WTC11 (cell line): Measurements from ENCODE around the gene C11orf97. TPM values are rescaled to one million over a fixed set of nuclear protein-coding genes. Genes with fewer than 3 reads are reported as not detected.

Experiments
- ATAC-seq: fragments of 200-7000 bp; cut with Tn5 transposase; 2 replicates; pipeline ENCODE4 v1.10.0; 2021; ENCODE audit warnings: mild to moderate bottlenecking, moderate library complexity
- CTCF ChIA-PET: fragments of 300-600 bp; sonication (Branson Sonifier 250); formaldehyde crosslinking; loops from one replicate; lab custom pipeline; 2021; ENCODE audit warnings: antibody characterized with exemption; lab: Charles Lee
- POLR2A ChIA-PET: fragments of 350-600 bp; sonication (Branson Sonifier 250); formaldehyde crosslinking; loops from one replicate; lab custom pipeline; 2021; ENCODE audit warnings: antibody characterized with exemption; lab: Charles Lee
- DNase-seq: peaks from one replicate; pipeline ENCODE4 v3.0.0; 2021; ENCODE audit warnings: low spot score
- H3K27ac Mint-ChIP-seq: 2 replicates; pipeline ENCODE4 v1.8.0; 2021; ENCODE audit warnings: mixed read lengths
- H3K27me3 Mint-ChIP-seq: 2 replicates; pipeline ENCODE4 v1.8.0; 2021; ENCODE audit warnings: low read depth, mild to moderate bottlenecking, moderate library complexity, mixed read lengths
- H3K36me3 Mint-ChIP-seq: 2 replicates; pipeline ENCODE4 v1.8.0; 2021; ENCODE audit warnings: mixed read lengths
- H3K4me1 Mint-ChIP-seq: 2 replicates; pipeline ENCODE4 v1.8.0; 2022; ENCODE audit warnings: mixed read lengths
- H3K4me3 Mint-ChIP-seq: 2 replicates; pipeline ENCODE4 v1.8.0; 2021; ENCODE audit warnings: mild to moderate bottlenecking, moderate library complexity, mixed read lengths
- H3K9me3 Mint-ChIP-seq: 2 replicates; pipeline ENCODE4 v1.8.0; 2021; ENCODE audit warnings: mixed read lengths
- E2F5 ChIP-seq: sonication (generic); formaldehyde crosslinking; IDR thresholded peaks from 2 replicates; pipeline ENCODE4 v1.8.1; 2022; ENCODE audit warnings: mild to moderate bottlenecking, moderate library complexity, missing genetic modification reagents
- ELF4 ChIP-seq: sonication (generic); formaldehyde crosslinking; IDR thresholded peaks from 2 replicates; pipeline ENCODE4 v1.8.1; 2022; ENCODE audit warnings: low read depth, mild to moderate bottlenecking, moderate library complexity, missing genetic modification reagents
- FOXP1 ChIP-seq: sonication (generic); formaldehyde crosslinking; IDR thresholded peaks from 2 replicates; pipeline ENCODE4 v1.8.0; 2022; ENCODE audit warnings: missing genetic modification reagents, mild to moderate bottlenecking, moderate library complexity, borderline replicate concordance
- GABPB1 ChIP-seq: sonication (generic); formaldehyde crosslinking; IDR thresholded peaks from 2 replicates; pipeline ENCODE4 v1.8.1; 2023; ENCODE audit warnings: mild to moderate bottlenecking, missing genetic modification reagents
- GRHL2 ChIP-seq: fragments of 250-450 bp; sonication (Bioruptor Pico); IDR thresholded peaks from 2 replicates; pipeline ENCODE4 v1.8.0; 2022; ENCODE audit warnings: mild to moderate bottlenecking, moderate library complexity; ENCODE audit not compliant: insufficient replicate concordance, severe bottlenecking
- MAX ChIP-seq: sonication (generic); formaldehyde crosslinking; IDR thresholded peaks from 2 replicates; pipeline ENCODE4 v1.8.0; 2022; ENCODE audit warnings: mild to moderate bottlenecking, missing genetic modification reagents
- MXD4 ChIP-seq: fragments of 250-450 bp; sonication (Bioruptor Pico); IDR thresholded peaks from 2 replicates; pipeline ENCODE4 v1.8.0; 2021; ENCODE audit warnings: mild to moderate bottlenecking, moderate library complexity, borderline replicate concordance
- NR1H2 ChIP-seq: sonication (generic); formaldehyde crosslinking; IDR thresholded peaks from 2 replicates; pipeline ENCODE4 v1.9.0; 2021; ENCODE audit warnings: mild to moderate bottlenecking, moderate library complexity, missing genetic modification reagents
- OVOL2 ChIP-seq: fragments of 250-450 bp; sonication (Bioruptor Pico); IDR thresholded peaks from 2 replicates; pipeline ENCODE4 v1.9.0; 2021; ENCODE audit warnings: mild to moderate bottlenecking, borderline replicate concordance
- RORB ChIP-seq: fragments of 250-450 bp; sonication (Bioruptor Pico); IDR thresholded peaks from 2 replicates; pipeline ENCODE4 v1.9.0; 2021; ENCODE audit warnings: mild to moderate bottlenecking
- SMAD3 ChIP-seq: sonication (generic); formaldehyde crosslinking; IDR thresholded peaks from 2 replicates; pipeline ENCODE4 v1.8.0; 2022; ENCODE audit warnings: missing genetic modification reagents, mild to moderate bottlenecking, borderline replicate concordance
- SP1 ChIP-seq: sonication (generic); formaldehyde crosslinking; conservative IDR thresholded peaks from 2 replicates; pipeline ENCODE4 v1.8.1; 2022; ENCODE audit warnings: missing genetic modification reagents
- STAT6 ChIP-seq: sonication (generic); formaldehyde crosslinking; conservative IDR thresholded peaks from 2 replicates; pipeline ENCODE4 v1.8.1; 2023; ENCODE audit warnings: mild to moderate bottlenecking, low read depth, missing genetic modification reagents, moderate library complexity
- ZBTB21 ChIP-seq: sonication (generic); formaldehyde crosslinking; IDR thresholded peaks from 2 replicates; pipeline ENCODE4 v1.8.1; 2023; ENCODE audit warnings: mild to moderate bottlenecking, missing genetic modification reagents, borderline replicate concordance
- ZNF416 ChIP-seq: fragments of 250-450 bp; sonication (Bioruptor Pico); IDR thresholded peaks from 2 replicates; pipeline ENCODE4 v1.9.0; 2021; ENCODE audit warnings: mild to moderate bottlenecking, inconsistent platforms
- total RNA-seq: library from RNA; stranded (reverse); gene quantifications from 3 replicates; pipeline ENCODE4 v1.2.3, GENCODE V29; 2021
- TF ChIP-seq, protein P1 (sequence below): sonication (generic); formaldehyde crosslinking; IDR thresholded peaks from 2 replicates; pipeline ENCODE4 v1.8.1; 2023; ENCODE audit warnings: mild to moderate bottlenecking, moderate library complexity, missing genetic modification reagents
- TF ChIP-seq, protein P2 (sequence below): fragments of 250-450 bp; sonication (Bioruptor Pico); IDR thresholded peaks from 2 replicates; pipeline ENCODE4 v1.9.0; 2021; ENCODE audit warnings: mild to moderate bottlenecking
- TF ChIP-seq, protein P3 (sequence below): sonication (generic); formaldehyde crosslinking; IDR thresholded peaks from 2 replicates; pipeline ENCODE4 v1.8.1; 2022; ENCODE audit warnings: low read depth, mild to moderate bottlenecking, moderate library complexity, missing genetic modification reagents, borderline replicate concordance

C11orf97 gene
- total RNA-seq, 1 experiment from 2014 or later, result not detected

GRCh38 chr11:94533206-94533605 lies 20.9 kb downstream of the C11orf97 start:
- no peaks in the 10 kb centered on the region for H3K4me1 Mint-ChIP-seq
- TF ChIP-seq MXD4 (CRISPR knock-in tag) (no peak), NR1H2 (no peak), ZNF416 (no peak), RORB (no peak), ELF4 (no peak), E2F5 (CRISPR knock-in tag) (no peak), ZBTB21 (CRISPR knock-in tag) (no peak), FOXP1 (CRISPR knock-in tag) (no peak), SMAD3 (CRISPR knock-in tag) (no peak), SP1 (CRISPR knock-in tag) (no peak), STAT6 (CRISPR knock-in tag) (no peak), GRHL2 (no peak), OVOL2 (CRISPR knock-in tag) (no peak), GABPB1 (CRISPR knock-in tag) (no peak), MAX (CRISPR knock-in tag) (no peak)
- TF ChIP-seq, protein P1, sequence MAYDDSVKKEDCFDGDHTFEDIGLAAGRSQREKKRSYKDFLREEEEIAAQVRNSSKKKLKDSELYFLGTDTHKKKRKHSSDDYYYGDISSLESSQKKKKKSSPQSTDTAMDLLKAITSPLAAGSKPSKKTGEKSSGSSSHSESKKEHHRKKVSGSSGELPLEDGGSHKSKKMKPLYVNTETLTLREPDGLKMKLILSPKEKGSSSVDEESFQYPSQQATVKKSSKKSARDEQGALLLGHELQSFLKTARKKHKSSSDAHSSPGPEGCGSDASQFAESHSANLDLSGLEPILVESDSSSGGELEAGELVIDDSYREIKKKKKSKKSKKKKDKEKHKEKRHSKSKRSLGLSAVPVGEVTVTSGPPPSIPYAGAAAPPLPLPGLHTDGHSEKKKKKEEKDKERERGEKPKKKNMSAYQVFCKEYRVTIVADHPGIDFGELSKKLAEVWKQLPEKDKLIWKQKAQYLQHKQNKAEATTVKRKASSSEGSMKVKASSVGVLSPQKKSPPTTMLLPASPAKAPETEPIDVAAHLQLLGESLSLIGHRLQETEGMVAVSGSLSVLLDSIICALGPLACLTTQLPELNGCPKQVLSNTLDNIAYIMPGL, result no peak
- TF ChIP-seq, protein P2, sequence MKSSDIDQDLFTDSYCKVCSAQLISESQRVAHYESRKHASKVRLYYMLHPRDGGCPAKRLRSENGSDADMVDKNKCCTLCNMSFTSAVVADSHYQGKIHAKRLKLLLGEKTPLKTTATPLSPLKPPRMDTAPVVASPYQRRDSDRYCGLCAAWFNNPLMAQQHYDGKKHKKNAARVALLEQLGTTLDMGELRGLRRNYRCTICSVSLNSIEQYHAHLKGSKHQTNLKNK (CRISPR knock-in tag), result no peak
- TF ChIP-seq, protein P3, sequence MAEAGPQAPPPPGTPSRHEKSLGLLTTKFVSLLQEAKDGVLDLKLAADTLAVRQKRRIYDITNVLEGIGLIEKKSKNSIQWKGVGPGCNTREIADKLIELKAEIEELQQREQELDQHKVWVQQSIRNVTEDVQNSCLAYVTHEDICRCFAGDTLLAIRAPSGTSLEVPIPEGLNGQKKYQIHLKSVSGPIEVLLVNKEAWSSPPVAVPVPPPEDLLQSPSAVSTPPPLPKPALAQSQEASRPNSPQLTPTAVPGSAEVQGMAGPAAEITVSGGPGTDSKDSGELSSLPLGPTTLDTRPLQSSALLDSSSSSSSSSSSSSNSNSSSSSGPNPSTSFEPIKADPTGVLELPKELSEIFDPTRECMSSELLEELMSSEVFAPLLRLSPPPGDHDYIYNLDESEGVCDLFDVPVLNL (CRISPR knock-in tag), result no peak
- no peaks in the 10 kb centered on the region for H3K9me3 Mint-ChIP-seq
- POLR2A ChIA-PET, result no interaction called here
- DNase-seq (no peak), ATAC-seq (no peak)
- no peak overlapping the region for H3K27ac Mint-ChIP-seq
- H3K36me3 Mint-ChIP-seq, result no peaks in the 10 kb centered on the region
- H3K4me3 Mint-ChIP-seq, result no peak overlapping the region
- CTCF ChIA-PET, result interaction anchor here (1.0 kb wide), 1 partner anchor 12 kb away, joined by 4 read pairs; no protein-coding TSS in a partner anchor
- peaks cover 4% of the 10 kb centered on the region for H3K27me3 Mint-ChIP-seq
